ENCODE data around the gene CDK15. TPM values are rescaled to one million over a fixed set of nuclear protein-coding genes. Genes with fewer than 3 reads are reported as not detected.

CDK15 gene
- total and polyA plus RNA-seq, 2 experiments from 2014 or later = 0.27 TPM; not detected in 1

- TF ChIP-seq, protein P1, sequence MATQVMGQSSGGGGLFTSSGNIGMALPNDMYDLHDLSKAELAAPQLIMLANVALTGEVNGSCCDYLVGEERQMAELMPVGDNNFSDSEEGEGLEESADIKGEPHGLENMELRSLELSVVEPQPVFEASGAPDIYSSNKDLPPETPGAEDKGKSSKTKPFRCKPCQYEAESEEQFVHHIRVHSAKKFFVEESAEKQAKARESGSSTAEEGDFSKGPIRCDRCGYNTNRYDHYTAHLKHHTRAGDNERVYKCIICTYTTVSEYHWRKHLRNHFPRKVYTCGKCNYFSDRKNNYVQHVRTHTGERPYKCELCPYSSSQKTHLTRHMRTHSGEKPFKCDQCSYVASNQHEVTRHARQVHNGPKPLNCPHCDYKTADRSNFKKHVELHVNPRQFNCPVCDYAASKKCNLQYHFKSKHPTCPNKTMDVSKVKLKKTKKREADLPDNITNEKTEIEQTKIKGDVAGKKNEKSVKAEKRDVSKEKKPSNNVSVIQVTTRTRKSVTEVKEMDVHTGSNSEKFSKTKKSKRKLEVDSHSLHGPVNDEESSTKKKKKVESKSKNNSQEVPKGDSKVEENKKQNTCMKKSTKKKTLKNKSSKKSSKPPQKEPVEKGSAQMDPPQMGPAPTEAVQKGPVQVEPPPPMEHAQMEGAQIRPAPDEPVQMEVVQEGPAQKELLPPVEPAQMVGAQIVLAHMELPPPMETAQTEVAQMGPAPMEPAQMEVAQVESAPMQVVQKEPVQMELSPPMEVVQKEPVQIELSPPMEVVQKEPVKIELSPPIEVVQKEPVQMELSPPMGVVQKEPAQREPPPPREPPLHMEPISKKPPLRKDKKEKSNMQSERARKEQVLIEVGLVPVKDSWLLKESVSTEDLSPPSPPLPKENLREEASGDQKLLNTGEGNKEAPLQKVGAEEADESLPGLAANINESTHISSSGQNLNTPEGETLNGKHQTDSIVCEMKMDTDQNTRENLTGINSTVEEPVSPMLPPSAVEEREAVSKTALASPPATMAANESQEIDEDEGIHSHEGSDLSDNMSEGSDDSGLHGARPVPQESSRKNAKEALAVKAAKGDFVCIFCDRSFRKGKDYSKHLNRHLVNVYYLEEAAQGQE (IDR thresholded peaks at IDR 0.05; ENCODE audit: unreplicated experiment) = no peak
- TF ChIP-seq ZNF331 (CRISPR knock-in tag; IDR thresholded peaks at IDR 0.05; ENCODE audit: low read depth) = no peak
- TF ChIP-seq EZH2 (IDR thresholded peaks at IDR 0.05; ENCODE audit: low read depth, unreplicated experiment) = no peak
- TF ChIP-seq POLR2AphosphoS5 (IDR thresholded peaks at IDR 0.05; ENCODE audit: low read depth) = no peak
Measured at GRCh38 chr2:201880993-201881611, 74.8 kb downstream of the CDK15 start (continued).

DNA sequence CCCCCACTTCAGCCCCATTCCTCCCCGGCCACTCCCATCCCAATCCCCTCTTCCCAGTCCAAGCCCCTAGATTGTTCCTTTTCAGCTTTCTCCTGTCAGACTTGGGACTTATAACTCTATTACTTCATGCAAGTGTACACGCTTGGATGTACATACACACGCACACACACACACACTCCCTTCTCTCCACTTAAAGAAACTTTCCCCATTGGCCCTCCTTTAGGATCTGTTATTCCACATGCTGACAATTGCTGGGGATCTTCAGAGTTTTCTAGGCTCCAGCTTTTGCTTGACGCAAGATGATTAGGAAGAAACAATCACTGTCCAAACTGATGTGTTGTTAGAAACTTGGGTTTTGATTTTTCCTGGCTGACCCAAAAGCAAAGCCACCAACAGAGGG is 75.4 kb downstream of the CDK15 start:
- Mint-ChIP-seq H3K27me3 (ENCODE audit: insufficient read depth, low read depth, poor library complexity) (peaks cover 6% of the 10 kb centered on the region), H3K9me3 (no peaks in the 10 kb centered on the region), H3K27ac (no peak overlapping the region), H3K4me3 (no peak overlapping the region), H3K36me3 (ENCODE audit: low read depth) (no peaks in the 10 kb centered on the region), H3K4me1 (peaks cover 23% of the 10 kb centered on the region)
- Histone ChIP-seq H3K4me1 (ENCODE audit: insufficient read depth) (peaks cover 15% of the 10 kb centered on the region), H3K36me3 (ENCODE audit: insufficient read depth) (no peaks in the 10 kb centered on the region), H3K4me3 (no peak overlapping the region), H3K79me2 (replicated peaks; ENCODE audit: insufficient read depth) (no peaks in the 10 kb centered on the region), H3K9me2 (ENCODE audit: insufficient read depth) (no peaks in the 10 kb centered on the region), H3K27ac (ENCODE audit: low read depth) (no peak overlapping the region), H3K4me2 (peak overlapping the region; percentile 63; the same call in 1 of the 2 replicates), H3F3A (replicated peaks; ENCODE audit: low read depth) (no peaks in the 10 kb centered on the region), H3K27me3 (ENCODE audit: insufficient read depth) (no peaks in the 10 kb centered on the region), H2AFZ (peak overlapping the region; percentile 80; the same call in 1 of the 2 replicates), H4K20me1 (replicated peaks; ENCODE audit: insufficient read depth) (no peaks in the 10 kb centered on the region)
- no peak for TF ChIP-seq EZH2phosphoT487 (IDR thresholded peaks at IDR 0.05; ENCODE audit: unreplicated experiment)
- TF ChIP-seq EZH2 (IDR thresholded peaks at IDR 0.05; ENCODE audit: low read depth, unreplicated experiment) = no peak
- no peak for TF ChIP-seq CREB1 (CRISPR knock-in tag; IDR thresholded peaks at IDR 0.05; ENCODE audit: low read depth)
- TF ChIP-seq ZNF331 (CRISPR knock-in tag; IDR thresholded peaks at IDR 0.05; ENCODE audit: low read depth) = no peak
- TF ChIP-seq, protein P2, sequence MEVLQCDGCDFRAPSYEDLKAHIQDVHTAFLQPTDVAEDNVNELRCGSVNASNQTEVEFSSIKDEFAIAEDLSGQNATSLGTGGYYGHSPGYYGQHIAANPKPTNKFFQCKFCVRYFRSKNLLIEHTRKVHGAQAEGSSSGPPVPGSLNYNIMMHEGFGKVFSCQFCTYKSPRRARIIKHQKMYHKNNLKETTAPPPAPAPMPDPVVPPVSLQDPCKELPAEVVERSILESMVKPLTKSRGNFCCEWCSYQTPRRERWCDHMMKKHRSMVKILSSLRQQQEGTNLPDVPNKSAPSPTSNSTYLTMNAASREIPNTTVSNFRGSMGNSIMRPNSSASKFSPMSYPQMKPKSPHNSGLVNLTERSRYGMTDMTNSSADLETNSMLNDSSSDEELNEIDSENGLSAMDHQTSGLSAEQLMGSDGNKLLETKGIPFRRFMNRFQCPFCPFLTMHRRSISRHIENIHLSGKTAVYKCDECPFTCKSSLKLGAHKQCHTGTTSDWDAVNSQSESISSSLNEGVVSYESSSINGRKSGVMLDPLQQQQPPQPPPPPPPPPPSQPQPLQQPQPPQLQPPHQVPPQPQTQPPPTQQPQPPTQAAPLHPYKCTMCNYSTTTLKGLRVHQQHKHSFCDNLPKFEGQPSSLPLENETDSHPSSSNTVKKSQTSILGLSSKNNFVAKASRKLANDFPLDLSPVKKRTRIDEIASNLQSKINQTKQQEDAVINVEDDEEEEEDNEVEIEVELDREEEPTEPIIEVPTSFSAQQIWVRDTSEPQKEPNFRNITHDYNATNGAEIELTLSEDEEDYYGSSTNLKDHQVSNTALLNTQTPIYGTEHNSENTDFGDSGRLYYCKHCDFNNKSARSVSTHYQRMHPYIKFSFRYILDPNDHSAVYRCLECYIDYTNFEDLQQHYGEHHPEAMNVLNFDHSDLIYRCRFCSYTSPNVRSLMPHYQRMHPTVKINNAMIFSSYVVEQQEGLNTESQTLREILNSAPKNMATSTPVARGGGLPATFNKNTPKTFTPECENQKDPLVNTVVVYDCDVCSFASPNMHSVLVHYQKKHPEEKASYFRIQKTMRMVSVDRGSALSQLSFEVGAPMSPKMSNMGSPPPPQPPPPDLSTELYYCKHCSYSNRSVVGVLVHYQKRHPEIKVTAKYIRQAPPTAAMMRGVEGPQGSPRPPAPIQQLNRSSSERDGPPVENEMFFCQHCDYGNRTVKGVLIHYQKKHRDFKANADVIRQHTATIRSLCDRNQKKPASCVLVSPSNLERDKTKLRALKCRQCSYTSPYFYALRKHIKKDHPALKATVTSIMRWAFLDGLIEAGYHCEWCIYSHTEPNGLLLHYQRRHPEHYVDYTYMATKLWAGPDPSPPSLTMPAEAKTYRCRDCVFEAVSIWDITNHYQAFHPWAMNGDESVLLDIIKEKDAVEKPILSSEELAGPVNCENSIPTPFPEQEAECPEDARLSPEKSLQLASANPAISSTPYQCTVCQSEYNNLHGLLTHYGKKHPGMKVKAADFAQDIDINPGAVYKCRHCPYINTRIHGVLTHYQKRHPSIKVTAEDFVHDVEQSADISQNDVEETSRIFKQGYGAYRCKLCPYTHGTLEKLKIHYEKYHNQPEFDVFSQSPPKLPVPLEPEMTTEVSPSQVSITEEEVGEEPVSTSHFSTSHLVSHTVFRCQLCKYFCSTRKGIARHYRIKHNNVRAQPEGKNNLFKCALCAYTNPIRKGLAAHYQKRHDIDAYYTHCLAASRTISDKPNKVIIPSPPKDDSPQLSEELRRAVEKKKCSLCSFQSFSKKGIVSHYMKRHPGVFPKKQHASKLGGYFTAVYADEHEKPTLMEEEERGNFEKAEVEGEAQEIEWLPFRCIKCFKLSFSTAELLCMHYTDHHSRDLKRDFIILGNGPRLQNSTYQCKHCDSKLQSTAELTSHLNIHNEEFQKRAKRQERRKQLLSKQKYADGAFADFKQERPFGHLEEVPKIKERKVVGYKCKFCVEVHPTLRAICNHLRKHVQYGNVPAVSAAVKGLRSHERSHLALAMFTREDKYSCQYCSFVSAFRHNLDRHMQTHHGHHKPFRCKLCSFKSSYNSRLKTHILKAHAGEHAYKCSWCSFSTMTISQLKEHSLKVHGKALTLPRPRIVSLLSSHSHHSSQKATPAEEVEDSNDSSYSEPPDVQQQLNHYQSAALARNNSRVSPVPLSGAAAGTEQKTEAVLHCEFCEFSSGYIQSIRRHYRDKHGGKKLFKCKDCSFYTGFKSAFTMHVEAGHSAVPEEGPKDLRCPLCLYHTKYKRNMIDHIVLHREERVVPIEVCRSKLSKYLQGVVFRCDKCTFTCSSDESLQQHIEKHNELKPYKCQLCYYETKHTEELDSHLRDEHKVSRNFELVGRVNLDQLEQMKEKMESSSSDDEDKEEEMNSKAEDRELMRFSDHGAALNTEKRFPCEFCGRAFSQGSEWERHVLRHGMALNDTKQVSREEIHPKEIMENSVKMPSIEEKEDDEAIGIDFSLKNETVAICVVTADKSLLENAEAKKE (CRISPR knock-in tag; IDR thresholded peaks at IDR 0.05) = no peak
- no peak for TF ChIP-seq POLR2AphosphoS5 (IDR thresholded peaks at IDR 0.05; ENCODE audit: low read depth)
- TF ChIP-seq, protein P3, sequence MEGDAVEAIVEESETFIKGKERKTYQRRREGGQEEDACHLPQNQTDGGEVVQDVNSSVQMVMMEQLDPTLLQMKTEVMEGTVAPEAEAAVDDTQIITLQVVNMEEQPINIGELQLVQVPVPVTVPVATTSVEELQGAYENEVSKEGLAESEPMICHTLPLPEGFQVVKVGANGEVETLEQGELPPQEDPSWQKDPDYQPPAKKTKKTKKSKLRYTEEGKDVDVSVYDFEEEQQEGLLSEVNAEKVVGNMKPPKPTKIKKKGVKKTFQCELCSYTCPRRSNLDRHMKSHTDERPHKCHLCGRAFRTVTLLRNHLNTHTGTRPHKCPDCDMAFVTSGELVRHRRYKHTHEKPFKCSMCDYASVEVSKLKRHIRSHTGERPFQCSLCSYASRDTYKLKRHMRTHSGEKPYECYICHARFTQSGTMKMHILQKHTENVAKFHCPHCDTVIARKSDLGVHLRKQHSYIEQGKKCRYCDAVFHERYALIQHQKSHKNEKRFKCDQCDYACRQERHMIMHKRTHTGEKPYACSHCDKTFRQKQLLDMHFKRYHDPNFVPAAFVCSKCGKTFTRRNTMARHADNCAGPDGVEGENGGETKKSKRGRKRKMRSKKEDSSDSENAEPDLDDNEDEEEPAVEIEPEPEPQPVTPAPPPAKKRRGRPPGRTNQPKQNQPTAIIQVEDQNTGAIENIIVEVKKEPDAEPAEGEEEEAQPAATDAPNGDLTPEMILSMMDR (conservative IDR thresholded peaks at IDR 0.05; ENCODE audit: low read depth in 2 of 2) = no peak
- no peak for ATAC-seq
- no peak for DNase-seq (ENCODE audit: low spot score)
